ENCODE measurements around the gene MAGI2.

Gene MAGI2

DNA sequence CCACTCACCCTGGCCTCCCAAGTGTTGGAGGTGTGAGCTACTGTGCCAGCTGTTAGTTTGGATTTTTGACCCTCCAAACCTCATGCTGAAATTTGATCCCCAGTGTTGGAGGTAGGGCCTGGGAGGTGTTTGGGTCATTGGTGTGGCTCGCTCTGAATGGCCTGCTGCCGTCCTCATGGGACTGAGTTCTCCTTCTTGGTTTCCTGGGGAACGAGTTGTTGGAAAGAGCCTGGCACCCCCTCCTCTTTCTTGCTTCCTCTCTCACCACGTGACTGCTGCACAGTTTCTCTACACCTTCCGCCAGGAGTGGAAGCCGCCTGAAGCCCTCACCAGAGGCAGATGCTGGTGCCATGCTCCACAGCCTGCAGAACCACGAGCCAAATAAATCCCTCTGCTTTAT lies 1401.4 kb downstream of the MAGI2 start:
- no peak for DNase-seq

DNA sequence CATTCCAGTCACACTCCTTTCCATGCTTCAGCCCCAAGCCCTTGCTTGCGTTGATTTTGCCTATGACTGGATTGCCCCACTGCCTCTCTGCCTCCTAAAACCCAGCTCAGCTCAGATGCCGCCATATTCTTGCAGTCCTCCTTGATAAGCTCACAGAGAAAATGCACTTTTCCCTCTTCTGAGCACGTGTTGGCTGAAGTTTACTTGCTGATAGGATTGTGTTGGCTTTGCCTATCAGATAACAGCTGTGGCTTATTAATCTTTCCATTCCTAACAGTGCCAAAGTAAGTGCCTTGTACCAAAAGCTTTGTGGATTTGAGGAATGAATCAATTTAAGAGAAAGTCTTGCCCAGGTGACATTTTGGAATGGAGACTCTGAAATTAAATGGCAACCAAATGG lies 1405.7 kb downstream of the MAGI2 start:
- DNase-seq, result no peak

DNA sequence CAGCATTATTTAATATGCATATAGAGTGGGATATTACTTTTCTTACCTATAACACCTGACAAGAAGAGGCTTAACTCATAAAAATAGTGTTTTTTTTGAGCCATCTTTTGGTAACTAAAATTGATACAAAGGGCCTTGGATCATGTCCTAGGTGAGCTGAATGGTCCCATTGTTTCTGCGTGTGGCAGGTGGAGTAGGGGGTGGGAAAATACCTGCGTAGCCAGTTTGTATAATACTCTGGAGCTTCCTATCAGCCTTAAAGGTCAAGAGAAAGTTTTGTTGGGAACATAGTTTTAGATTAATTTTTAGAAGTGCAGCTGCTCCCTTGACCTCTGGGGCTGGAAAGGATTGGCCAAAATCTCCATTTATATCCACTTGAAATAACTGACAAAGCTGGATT lies 1410.3 kb downstream of the MAGI2 start:
- DNase-seq, result no peak

DNA sequence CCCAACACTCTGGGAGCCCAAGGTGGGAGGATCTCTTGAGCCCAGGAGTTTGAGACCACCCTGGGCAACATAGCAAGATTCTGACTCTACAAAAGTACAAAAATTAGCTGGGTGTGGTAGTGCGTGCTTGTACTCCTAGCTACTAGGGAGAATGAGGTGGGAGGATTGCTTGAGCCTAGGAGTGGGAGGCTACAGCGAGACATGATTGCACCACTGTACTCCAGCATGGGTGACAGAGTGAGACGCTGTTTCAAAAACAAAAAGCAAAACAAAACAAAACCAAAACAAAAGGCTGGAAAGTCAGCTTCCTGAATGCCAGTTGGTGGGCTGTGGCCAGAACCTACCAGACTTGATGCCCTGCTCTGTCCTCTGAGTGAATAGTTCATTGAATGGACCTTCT lies 1412.0 kb downstream of the MAGI2 start:
- DNase-seq, result no peak

DNA sequence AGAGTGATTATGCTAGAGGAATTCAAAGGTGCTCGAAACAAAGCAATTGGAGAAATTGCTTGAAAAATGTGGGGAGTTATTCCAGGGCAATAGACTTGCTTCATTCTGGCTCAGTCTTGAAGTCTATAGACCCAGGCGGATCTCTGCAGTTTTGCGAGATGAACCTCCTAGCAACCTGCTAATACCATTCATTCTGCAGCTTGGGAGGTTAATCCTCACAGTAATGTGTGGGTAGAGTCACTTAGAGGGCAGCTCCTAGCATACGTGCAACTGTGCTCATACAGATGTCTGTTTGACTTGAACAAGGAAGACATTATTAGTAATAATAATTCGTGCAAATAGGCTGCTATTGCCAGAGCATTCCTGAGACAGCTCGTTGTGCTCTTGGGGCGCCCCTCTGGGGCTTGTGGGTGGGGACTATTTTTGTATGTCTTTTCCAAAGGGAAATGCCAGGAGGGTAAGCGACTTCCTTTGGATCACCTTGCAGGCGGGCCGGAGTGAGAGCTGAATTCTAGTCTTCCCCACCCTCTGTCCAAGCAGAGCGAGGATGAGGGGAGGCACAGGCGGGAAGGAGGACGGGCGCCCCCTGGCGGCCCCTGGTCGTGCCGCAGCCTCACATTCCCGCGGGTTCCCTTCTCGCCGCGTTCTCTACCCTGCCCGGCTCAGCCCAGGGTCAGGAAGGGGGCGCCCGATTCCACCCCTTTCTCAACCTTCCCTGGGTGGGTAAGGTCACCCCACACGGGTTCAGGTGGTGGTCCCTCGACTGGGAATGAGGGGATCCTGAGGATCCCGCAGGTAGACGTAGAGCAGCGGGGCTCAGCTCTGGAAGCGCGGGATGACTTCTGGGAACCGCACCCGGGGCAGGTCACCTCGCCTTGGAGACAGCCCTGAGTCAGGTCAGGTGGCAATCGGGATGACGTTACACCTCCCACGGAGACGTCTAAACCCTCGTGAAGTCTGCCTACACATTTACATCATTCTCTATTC lies 1413.4 kb downstream of the MAGI2 start:
- no peak for DNase-seq

DNA sequence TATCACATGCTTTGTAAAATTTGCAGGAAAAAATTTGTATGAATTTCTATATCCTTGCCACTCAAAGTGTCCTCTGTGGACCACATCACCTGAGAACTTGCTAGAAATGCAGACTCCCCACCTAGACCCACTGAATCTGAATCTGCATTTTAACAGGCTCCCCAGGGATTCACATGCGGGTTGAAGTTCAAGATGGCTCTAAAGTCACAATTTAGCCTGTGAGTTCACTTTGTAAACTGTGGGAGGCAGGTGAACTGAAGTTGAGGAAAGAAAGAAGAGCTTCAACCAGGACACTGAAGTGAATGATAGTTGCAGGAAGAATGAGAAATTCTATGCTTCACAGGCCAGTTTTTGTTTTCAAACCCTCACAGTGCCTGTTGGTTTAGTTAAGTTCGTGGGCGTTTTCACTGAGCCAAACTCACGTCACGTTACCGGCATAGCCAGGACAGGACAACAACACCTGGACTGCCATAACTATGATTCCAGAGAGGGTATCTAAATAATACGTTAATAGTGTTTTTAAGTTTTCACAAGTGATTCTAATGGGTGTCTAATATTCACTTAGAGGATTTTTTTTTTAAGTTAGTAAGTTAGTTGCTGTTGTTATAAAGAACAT lies 1414.9 kb downstream of the MAGI2 start:
- DNase-seq, result no peak

DNA sequence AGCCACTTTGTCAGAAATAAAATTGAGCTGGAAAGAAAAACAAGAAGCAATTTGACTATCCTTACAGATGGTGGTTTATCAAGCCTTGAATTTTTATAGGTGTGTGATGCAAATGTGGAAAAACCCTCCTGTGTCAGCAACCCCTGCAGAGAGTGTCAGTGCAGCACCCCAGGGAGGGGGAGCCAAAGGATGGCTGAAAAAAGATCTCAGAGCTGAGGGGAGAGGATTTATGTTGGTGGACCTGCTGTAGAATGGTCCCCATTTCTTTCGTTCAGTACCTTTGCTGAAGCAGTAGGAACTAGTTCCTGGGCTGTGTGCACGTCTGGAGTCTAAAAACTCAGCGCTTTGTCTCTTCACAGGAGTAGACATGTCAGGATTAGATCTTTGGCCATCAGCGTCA lies 1415.9 kb downstream of the MAGI2 start:
- no peak for DNase-seq

DNA sequence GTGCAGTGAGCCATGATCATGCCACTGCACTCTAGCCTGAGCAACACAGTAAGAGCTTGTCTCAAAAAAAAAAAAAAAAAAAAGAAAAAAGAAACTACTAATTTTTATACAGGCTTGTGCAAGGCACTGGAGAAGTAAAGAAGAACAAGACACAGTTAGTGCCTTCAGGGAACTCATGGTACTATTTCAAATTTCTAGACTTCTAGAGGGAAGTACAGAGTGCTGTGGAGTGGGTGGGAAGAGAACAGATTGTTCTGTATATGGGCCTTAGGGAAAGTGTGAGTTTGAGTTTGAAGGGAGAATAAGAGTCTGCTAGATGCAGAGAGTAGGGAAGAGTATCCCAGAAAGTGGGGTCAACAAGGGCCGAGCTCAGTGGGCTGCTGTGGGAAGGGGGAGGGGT lies 1420.1 kb downstream of the MAGI2 start:
- no peak for DNase-seq

DNA sequence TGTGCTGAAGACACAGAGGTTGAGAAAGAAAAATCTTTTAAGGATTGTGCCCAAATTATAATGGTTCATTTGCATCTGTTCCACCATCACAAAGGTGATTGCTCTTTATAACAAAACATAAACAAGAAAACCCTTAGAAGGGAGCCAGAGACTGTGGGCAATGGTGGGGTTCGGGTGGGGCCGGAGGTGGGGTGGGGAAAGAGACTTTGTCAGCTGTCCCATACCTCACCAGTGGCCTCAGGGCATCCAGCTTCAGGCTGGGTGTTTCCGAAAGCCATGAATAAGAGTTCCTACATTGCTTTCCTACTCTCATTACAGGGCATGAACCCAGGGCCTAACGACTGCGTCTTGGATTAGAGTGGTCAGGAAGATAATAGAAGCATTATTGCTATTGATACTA lies 1427.0 kb downstream of the MAGI2 start:
- no peak for DNase-seq

DNA sequence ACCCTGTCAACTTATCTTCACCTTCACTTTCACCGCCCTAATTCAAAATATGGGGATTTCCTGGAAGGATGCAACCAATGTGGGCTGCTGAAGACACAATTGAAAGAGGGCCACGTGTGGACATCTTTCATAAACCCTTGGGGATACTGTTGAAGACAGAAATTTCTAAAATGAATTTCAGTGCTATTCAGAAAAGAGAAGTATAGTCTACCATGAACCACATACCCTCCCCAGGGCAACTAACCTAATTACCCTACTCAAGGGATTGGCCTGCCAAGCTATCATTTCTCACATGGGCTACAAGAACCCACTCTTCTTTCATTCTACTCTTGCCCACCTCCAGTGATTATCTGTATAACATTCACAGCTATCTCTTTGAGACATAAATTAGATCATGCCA lies 1428.9 kb downstream of the MAGI2 start:
- DNase-seq, result no peak

DNA sequence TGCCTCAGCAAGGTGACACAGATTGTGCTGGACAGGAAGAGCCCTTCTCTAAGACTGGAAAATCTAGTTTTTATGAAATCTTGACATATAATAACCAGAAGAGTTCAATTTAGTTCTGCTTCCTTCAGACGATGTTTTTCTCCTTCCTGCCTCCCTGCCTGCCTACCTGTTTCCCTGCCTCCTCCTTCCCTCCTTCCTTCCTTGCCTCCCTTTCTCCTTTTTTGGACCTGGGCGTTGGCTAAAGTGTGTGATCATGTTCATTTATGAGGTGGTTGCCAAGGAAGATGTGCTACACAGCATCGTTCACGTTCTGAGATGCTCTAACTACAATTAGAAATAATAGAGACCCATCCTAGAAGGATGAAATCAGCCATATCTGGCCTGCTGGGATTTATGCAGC lies 1430.3 kb downstream of the MAGI2 start:
- DNase-seq, result no peak

DNA sequence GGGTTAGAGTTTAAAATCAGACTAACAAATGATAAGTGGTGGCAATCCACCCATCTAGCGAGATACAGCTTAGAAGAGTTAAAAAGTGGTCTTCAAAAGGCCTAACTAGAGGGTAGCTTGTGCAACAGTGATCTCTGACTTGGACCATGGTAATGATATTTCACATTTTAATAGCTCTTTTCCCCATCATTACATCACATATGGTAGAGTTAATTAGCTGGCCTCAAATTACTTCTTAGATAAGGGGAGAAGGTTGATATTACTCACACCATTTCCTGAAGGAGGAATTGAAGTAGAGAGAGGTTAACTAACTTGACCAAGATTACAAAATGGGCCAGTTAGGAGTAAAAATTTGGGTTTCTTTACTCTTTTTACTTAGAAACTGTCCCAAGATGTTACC lies 1431.3 kb downstream of the MAGI2 start:
- DNase-seq, result no peak

DNA sequence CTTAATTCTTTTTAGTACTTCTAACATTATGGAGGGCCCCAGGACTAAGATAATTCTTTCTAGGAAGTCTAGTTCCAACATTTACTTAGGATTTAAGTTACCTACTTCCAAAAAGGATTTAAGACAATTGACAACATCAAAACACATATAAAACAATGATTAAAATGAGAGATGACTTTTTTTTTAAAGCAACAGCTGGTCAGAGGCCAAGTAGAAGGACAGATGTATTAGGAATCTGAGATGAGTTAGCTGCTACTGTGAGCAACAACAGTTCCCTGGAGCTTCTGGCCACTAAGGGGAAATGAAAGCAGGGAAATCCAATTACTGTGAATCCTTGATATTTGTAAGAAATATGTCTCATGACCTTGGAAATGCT lies 1432.6 kb downstream of the MAGI2 start:
- DNase-seq, result no peak

DNA sequence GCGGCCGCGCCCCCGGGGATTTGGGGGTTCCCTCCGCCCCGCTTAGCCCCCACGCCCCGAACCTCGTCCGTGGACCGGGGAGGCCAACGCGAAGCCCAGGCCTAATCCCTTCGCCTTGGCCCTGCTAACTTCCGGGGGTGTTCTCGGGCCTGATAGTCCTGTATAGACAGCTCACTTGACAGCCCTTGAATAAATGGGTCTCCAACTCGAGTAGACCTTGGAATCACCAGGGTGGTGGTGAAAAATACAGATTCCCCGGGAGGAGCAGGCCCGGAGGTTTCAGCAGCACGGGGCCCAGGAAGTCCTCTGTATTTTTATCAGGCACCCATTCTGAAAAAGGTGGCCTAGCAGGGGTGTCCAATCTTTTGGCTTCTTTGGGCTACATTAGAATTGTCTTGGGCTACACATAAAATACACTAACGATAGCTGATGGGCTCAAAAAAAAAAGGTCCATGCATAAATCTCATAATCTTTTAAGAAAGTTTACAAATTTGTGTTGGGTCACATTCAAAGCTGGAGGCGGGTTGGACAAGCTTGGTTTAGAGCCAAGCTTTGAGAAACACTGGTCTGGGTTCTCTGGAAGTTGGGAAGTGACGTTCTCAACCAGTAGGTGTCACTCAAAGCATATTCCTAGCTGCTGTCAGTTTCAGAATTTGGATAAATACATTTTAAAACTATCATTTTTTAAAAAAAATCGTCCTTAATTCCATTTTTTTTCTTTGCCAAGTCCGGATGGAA lies 1433.2 kb downstream of the MAGI2 start:
- DNase-seq, result no peak

DNA sequence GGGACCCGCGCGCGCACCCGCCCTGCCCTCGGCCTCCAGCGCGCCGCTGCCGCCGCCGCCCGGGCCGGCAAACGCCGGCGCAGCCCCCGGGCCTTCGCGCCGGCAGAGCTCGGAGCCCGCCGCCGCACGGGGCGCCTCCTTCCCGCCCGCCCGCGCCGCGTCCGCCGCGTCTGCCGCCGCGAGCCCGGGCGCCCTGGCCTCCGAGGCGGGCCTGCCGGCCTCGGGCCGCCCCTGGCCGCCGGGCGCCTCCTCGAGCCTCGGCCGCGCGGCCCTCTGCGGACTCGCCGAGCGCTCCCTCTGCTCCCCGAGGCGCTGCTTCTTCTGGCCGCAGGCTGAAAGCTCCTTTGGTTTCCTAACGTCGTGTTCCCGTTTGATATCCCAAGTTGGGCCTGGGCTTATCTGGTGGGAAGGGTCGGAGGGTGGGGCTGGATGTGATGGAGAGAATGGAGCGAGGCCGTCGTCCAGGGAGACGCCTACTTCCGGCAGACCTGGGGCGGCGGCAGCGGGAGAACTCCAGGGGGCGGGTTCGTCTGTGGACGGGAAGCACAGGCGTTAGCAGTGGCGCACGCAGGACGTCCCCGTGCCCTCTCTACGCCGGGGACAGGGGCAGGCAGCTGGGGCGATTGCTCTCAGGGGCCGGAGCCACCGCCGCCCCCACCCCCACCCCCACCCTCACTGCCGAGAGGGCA lies 1433.9 kb downstream of the MAGI2 start:
- peak; percentile 23 for DNase-seq

DNA sequence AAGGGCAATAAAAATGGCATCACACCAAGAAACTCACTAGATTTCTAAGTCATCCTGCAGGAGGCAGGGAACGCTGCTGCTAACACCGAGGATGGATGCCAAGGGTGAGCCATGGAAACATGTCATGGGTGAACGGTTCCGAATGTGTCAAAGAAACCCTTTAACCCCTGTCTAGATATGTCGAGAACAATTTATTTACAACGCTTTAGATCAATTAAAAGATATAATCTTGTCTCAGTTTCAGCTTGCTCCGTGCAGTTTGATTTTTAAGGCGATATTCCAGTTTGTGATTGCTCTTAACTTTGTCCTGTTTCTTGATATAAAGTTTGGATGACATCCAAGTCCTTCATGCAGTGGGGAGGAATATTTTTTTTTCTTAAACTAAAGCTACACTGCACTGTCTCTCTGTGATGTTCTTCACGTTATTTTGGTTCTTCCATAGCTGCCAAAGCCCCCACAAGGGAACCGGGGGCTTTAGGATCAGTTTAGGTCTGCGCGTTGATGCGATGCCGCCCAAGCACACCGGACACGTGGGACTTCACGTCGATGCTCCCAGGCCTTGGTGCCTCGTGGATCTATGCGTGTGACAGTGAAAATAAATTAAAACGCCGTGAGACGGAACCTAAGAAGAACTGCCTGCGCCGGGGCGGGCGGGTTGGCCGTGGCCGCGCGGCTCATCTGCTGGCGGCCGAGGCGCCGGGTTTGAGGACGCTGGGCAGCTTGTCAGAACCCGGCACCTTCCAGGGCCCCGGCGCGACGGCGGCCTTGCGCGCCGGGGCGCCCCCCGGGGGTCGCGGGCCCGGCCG lies 1434.6 kb downstream of the MAGI2 start:
- DNase-seq, result no peak

DNA sequence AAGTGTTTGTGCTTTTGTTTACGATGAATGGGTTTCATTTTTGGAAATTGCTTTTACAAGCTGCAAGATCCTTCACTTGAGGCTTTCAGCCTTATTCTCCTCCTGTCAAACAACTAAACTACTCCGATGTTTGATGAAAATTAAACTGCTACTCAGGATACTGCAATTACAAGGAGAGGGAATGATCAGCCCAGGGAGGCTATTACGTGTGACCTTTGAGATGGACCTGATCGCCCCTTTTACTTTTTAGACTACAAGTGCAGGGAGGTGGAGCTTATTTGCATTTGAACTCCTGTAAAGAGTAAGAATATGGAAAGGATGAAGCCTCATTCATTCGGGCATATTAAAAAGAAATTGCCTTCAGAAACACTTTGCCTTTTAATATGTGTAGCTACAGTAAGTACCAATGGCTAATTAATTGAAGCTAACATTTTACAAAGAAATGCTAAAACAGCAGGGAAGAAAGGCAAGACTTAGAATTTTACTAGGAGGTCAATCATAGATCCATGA lies 1435.8 kb downstream of the MAGI2 start:
- DNase-seq, result no peak

DNA sequence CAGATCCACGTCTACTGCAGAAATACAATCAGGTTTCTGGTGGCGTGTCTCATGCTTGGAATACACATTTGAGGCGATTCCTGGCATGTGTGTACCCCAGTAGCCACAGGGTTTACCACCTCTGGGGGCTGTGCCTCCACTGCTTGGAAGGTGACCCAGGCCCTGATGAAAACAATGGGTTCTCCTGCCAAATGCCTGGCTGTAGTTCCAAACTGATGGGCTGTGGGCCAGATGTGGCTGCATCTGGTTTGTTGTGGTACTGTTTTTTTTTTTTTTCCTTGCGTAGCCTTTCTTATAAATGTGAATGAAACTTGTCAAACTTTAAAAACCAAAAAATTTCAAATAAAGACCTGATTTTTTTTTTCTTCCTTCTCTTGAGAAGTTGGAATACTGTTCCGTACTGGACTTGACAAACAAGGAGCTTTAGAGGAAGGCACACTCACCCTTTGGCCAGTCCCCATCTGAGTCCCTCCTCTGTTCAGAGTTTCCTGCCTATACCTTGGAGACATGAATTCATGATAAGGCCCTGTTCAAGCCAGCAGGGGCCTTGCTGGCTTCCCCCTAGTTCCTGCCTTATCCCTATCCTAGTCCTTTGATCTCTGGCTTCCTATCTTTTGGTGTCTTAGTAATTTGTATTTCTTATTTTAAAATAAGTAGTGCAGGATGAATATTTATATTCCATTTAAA lies 1437.8 kb downstream of the MAGI2 start:
- no peak for DNase-seq

DNA sequence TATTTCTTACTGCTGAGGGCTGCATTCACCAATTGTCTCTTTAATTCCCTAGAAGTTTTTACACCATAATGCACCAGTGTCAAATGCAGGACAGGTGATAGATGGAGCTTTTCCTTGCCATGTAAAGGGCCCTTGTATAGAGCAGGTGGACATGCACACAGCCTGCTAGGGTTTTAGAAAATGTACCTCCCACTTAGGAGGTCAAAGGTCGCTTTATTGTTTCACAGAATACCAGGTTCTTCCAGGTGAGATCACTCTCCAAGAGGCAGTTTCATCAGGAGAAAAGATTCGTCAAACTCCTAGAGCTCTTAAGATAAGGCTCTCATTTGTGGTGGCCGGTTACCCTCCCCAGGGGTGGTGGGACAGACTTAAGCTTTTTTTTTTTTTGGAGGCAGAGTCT lies 1439.1 kb downstream of the MAGI2 start:
- DNase-seq, result no peak

DNA sequence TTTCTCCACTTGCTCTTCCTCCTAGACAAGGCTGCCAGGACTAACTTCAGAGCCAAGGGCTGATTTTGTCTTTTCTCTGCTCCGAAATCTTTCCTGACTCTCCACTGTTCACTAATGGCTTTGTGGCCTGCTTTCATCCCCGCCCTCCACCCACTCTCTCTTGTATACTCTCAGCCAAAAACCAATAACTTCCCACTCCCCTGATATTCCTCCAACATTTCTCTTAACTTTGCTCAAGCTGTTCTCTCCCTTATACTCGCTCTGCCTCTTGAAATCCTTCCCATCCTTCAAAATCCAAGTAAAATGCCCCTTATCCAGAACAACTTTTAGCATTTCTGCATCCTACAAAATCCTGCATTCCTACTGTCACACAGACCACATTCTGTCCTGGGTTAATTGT lies 1440.1 kb downstream of the MAGI2 start:
- DNase-seq, result no peak

DNA sequence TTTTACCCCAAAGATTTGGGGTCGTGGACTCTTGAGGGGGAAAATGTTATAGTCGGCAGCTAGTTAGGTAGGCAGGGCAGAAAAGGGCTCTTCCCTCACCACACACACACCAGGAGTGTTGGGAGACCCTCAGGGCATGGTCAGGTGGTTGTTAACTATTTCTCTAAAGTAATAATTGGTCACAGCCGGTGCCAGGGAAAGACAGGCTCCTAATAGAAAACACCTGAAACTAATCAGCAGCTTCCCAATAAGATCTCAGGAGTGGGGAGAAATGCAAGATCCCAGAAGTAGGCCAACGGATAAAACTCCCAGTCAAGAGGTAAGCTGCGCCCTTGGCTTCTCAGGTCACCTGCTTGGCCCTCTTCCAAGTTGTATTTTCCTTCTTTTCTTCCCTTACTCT lies 1441.8 kb downstream of the MAGI2 start:
- no peak for DNase-seq

DNA sequence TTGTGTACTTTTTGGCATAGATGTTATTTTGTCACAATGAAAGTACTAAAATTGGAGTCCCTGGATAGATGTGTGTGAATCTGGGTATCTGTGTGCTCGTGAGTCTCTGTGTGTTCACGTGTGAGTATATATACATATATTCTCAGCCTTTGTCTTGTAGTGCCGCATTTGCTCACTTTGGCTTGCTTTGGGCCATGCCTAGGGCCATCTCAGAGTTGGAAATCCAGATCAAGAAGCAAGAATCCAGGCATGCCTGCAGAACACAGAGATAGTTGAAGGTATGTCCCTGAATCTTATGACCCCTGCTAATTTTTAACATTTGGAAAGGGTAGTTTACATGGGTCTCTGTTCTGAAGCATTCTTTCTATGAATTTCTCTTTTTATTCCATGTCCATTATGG lies 1446.2 kb downstream of the MAGI2 start:
- no peak for DNase-seq
